LNCAP (cell line): ENCODE data around the gene EPB41L4A.

ENCODE experiments used
- CTCF ChIP-seq: fragments of 450-650 bp; IDR thresholded peaks from 2 replicates; pipeline ENCODE4 v1.5.1; 2017; ENCODE audit warnings: mild to moderate bottlenecking

EPB41L4A gene

GRCh38 chr5:112348387-112348786 is 70.7 kb downstream of the EPB41L4A start:
- TF ChIP-seq CTCF = no peak

GRCh38 chr5:112346411-112347044 is 72.5 kb downstream of the EPB41L4A start:
- TF ChIP-seq CTCF = no peak

- no peak for TF ChIP-seq CTCF
Observed at GRCh38 chr5:112344540-112344939, 74.5 kb downstream of the EPB41L4A start.

- no peak for TF ChIP-seq CTCF
Observed at GRCh38 chr5:112342389-112342788, 76.7 kb downstream of the EPB41L4A start.

GRCh38 chr5:112339761-112340160 is 79.3 kb downstream of the EPB41L4A start:
- no peak for TF ChIP-seq CTCF

- TF ChIP-seq CTCF = no peak
Observed at GRCh38 chr5:112338681-112339337, 80.3 kb downstream of the EPB41L4A start.

GRCh38 chr5:112333331-112333781 is 85.7 kb downstream of the EPB41L4A start:
- TF ChIP-seq CTCF = no peak
